IPS-20b (cell line): ENCODE data around the gene TLX2.
"Not testable (repeated sequence)": the region's sequence is repeated elsewhere in the genome, so short reads cannot be mapped to it uniquely, and the experiment has no call there.

Source experiments
- H3K27ac ChIP-seq: one replicate; pipeline ENCODE4 v1.5.1; 2013; ENCODE audit warnings: low read length
- H3K27me3 ChIP-seq: 2 replicates; pipeline ENCODE4 v1.6.1; 2013; ENCODE audit warnings: mild to moderate bottlenecking, low read length, inconsistent platforms; ENCODE audit not compliant: insufficient read depth
- H3K36me3 ChIP-seq: 2 replicates; pipeline ENCODE4 v1.6.1; 2013; ENCODE audit warnings: low read depth, mild to moderate bottlenecking, inconsistent platforms, low read length, moderate library complexity; ENCODE audit not compliant: insufficient read depth
- H3K4me1 ChIP-seq: 2 replicates; pipeline ENCODE4 v1.6.1; 2013; ENCODE audit warnings: mild to moderate bottlenecking, control low read depth, inconsistent platforms, low read length, moderate library complexity; ENCODE audit not compliant: insufficient read depth
- H3K4me3 ChIP-seq: 2 replicates; pipeline ENCODE4 v1.5.1; 2013; ENCODE audit warnings: mild to moderate bottlenecking, low read length, inconsistent platforms
- H3K9ac ChIP-seq: 2 replicates; pipeline ENCODE4 v1.6.1; 2013; ENCODE audit warnings: low read depth, mild to moderate bottlenecking, inconsistent platforms, low read length, moderate library complexity
- H3K9me3 ChIP-seq: 2 replicates; pipeline ENCODE4 v1.6.1; 2013; ENCODE audit warnings: mild to moderate bottlenecking, low read depth, low read length, inconsistent platforms; ENCODE audit not compliant: insufficient read depth

The TLX2 gene

GRCh38 chr2:74483675-74484164, 30.5 kb upstream of the TLX2 start:
- peaks cover 26% of the 10 kb centered on the region for H3K36me3 ChIP-seq
- not testable (repeated sequence) for H3K4me1 ChIP-seq, H3K27me3 ChIP-seq, H3K9me3 ChIP-seq, H3K27ac ChIP-seq
- peak overlapping the region; percentile 96; the same call in 1 of the 2 replicates for H3K9ac ChIP-seq
- H3K4me3 ChIP-seq, result peak overlapping the region; percentile 97

GRCh38 chr2:74486141-74486540, 28.1 kb upstream of the TLX2 start:
- H3K36me3 ChIP-seq, result peaks cover 21% of the 10 kb centered on the region

DNA sequence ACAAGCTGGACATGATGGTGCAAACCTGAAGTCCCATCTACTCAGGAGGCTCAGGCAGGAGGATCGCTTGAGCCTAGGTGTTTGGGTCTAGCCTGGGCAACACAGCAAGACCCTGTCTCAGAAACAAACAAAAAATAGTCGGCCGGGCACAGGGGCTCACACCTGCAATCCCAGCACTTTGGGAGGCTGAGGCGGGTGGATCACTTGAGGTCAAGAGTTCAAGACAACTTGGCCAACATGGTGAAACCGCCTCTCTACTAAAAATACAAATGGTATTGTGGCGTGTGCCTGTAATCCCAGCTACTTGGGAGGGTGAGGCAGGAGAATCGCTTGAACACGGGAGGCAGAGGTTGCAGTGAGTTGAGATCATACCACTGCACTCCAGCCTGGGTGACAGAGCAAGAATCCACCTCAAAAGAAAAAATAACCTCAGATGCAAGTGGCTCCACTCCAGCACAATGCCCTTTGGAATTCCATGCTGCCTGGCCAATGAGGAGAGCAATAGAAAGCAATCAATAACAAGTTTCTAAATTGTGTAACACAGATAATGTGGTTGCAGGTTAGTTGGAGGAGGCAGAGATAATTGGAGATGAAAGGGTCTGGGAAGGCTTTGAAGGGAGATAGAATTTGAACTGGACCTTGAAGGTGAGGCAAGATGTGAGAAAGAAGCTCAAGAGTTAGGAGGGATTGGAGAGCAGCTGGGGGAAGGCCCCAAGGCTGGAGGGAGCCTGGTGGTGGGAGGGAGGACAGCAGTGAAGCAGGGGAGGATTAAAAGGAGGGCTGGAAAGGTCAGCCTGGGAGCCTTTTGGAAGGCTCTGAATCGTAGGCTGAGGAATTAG, 25.4 kb upstream of the TLX2 start:
- no peak overlapping the region for H3K9ac ChIP-seq
- 0 out of 2 replicates have a peak, but pooled peaks cover 3% of the 10 kb centered on the region for H3K27me3 ChIP-seq
- peaks cover 47% of the 10 kb centered on the region for H3K36me3 ChIP-seq
- H3K4me1 ChIP-seq, result no peaks in the 10 kb centered on the region
- no peaks in the 10 kb centered on the region for H3K9me3 ChIP-seq
- H3K4me3 ChIP-seq, result no peak overlapping the region
- H3K27ac ChIP-seq, result no peak overlapping the region

More at GRCh38 chr2:74486141-74486540, 28.1 kb upstream of the TLX2 start:
- no peak overlapping the region for H3K4me3 ChIP-seq
- no peaks in the 10 kb centered on the region; the same call in 1 of the 2 replicates for H3K4me1 ChIP-seq
- no peaks in the 10 kb centered on the region for H3K27me3 ChIP-seq
- no peaks in the 10 kb centered on the region for H3K9me3 ChIP-seq
- H3K9ac ChIP-seq, result no peak overlapping the region
- no peak overlapping the region for H3K27ac ChIP-seq

- Histone ChIP-seq H3K27me3 (peaks cover 12% of the 10 kb centered on the region; the same call in 1 of the 2 replicates), H3K9ac (no peak overlapping the region), H3K4me3 (no peak overlapping the region), H3K36me3 (peaks cover 53% of the 10 kb centered on the region), H3K4me1 (no peaks in the 10 kb centered on the region), H3K9me3 (no peaks in the 10 kb centered on the region), H3K27ac (no peak overlapping the region)
These were observed 24.3 kb upstream of the TLX2 start for GRCh38 chr2:74489906-74490305.

GRCh38 chr2:74491648-74492544, 22.4 kb upstream of the TLX2 start:
- Histone ChIP-seq H3K4me1 (no peaks in the 10 kb centered on the region), H3K9ac (no peak overlapping the region), H3K27ac (no peak overlapping the region)

DNA sequence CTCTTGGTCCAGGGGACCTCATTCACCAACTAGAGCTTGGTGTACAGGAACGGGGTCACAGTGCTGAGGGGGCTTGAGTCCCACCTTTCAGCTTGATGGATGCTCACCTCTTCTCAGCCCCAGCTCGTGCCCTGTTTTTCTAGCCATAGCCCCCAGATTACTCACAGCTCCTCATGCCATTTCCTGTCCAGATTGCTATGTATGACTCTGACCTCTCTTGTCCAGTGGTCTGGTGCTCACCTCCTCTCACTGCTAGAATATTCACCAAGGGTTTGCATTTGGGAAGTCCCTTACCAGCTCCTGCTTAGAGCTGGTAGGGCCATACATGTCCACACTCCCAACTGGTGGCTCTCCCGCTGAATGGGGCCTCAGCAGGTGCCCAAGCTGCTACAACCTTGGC, 20.7 kb upstream of the TLX2 start:
- no peak overlapping the region for H3K4me3 ChIP-seq
- H3K9ac ChIP-seq, result no peak overlapping the region
- H3K9me3 ChIP-seq, result no peaks in the 10 kb centered on the region; the same call in 1 of the 2 replicates
- H3K27me3 ChIP-seq, result peaks cover 49% of the 10 kb centered on the region
- no peak overlapping the region for H3K27ac ChIP-seq
- H3K4me1 ChIP-seq, result no peaks in the 10 kb centered on the region; the same call in 1 of the 2 replicates
- H3K36me3 ChIP-seq, result peaks cover 42% of the 10 kb centered on the region

More at GRCh38 chr2:74491648-74492544, 22.4 kb upstream of the TLX2 start:
- Histone ChIP-seq H3K27me3 (peaks cover 32% of the 10 kb centered on the region), H3K9me3 (no peaks in the 10 kb centered on the region; the same call in 1 of the 2 replicates), H3K36me3 (peaks cover 42% of the 10 kb centered on the region), H3K4me3 (no peak overlapping the region)

- H3K36me3 ChIP-seq, result peaks cover 41% of the 10 kb centered on the region
- H3K27ac ChIP-seq, result no peak overlapping the region
- H3K4me1 ChIP-seq, result no peaks in the 10 kb centered on the region; the same call in 1 of the 2 replicates
- H3K27me3 ChIP-seq, result peaks cover 68% of the 10 kb centered on the region
- peaks cover 2% of the 10 kb centered on the region; the same call in 1 of the 2 replicates for H3K9me3 ChIP-seq
- H3K9ac ChIP-seq, result no peak overlapping the region
- no peak overlapping the region for H3K4me3 ChIP-seq
These were observed 18.8 kb upstream of the TLX2 start for GRCh38 chr2:74495440-74495839.

DNA sequence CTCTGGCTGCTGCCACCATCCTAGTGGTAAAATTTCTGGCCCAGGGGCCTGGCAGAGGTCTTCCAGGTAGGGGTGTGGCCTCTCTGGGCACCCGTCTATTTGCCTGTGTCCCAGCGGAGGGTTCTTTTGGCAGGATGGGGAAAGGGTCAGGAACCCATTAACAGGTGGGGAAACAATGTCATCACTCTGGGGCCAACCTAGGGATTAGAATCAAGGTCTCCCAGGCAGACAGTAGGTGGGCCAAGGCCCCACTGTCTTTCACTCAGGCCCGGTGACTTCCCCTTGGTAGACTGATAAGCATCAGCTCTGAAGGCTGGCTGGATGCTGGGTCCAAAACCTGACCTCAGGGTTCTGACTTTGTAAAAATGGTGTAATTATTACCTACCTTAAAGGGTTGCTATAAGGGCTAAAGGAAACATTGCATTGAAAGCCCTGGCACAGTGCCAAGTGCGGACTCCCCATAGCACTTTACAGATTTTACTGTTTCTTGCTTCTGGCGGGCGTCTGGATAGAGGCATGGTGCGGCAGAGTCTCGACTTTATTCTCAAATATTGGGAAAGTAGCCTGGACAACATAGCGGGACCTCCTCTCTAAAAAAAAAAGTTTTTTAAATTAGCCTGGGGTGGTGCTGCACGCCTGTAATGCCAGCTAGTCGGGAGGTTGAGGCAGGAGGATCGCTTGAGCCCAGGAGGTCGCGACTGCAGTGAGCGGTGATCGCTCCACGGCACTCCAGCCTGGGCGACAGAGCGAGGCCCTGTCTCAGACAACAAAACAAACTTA, 17.1 kb upstream of the TLX2 start:
- Histone ChIP-seq H3K27ac (no peak overlapping the region), H3K9me3 (peaks cover 3% of the 10 kb centered on the region; the same call in 1 of the 2 replicates), H3K4me3 (peak overlapping the region; percentile 66), H3K36me3 (peaks cover 23% of the 10 kb centered on the region), H3K27me3 (peaks cover 85% of the 10 kb centered on the region), H3K4me1 (peaks cover 5% of the 10 kb centered on the region; the same call in 1 of the 2 replicates), H3K9ac (no peak overlapping the region)

GRCh38 chr2:74497777-74498499, 16.3 kb upstream of the TLX2 start:
- H3K36me3 ChIP-seq, result peaks cover 16% of the 10 kb centered on the region
- no peak overlapping the region for H3K27ac ChIP-seq
- peaks cover 3% of the 10 kb centered on the region; the same call in 1 of the 2 replicates for H3K9me3 ChIP-seq
- H3K27me3 ChIP-seq, result peaks cover 93% of the 10 kb centered on the region
- H3K4me3 ChIP-seq, result peak overlapping the region; percentile 66
- no peak overlapping the region for H3K9ac ChIP-seq
- H3K4me1 ChIP-seq, result peaks cover 5% of the 10 kb centered on the region; the same call in 1 of the 2 replicates

DNA sequence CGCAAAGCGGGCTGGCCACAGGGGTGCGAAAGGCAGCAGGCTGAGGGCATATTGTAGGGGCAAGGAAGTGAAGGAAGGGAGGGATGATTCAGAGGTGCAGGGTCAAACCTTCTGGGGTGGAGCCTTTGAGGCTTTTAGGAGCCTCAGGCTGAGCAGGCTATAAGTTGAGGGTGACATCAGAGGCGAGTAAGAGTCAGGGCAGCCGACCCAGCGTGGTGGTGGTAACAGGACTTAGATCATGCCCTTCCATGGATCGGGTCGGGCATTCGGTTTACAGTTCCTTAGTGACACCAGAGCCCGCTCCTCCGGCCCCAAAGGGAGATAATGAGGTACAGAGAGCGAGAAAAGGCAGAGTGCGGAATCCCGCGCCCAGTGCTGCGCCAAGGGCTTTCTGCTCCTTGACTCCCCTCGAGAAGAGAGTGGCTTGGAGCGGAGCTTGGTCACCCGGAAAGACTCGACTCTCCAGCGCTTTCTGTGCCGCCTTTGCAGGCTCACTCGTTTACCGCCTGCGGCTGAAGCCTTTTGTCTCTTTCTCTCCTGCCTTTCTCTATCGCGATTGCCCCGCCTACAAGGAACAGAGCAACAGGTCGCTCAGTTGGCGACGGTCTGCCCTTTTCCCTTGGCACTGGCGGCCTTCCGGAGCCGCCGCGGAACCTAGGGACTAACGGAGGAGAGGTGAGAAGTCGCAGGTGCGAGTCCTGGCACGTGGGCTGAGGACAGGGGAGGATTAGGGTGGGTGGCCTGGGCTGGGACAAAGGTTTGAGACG, 15.6 kb upstream of the TLX2 start:
- H3K9ac ChIP-seq, result 0 out of 2 replicates have a peak overlapping the region, but pooled peaks have one; percentile 6
- peaks cover 8% of the 10 kb centered on the region for H3K36me3 ChIP-seq
- no peak overlapping the region for H3K27ac ChIP-seq
- peaks cover 97% of the 10 kb centered on the region for H3K27me3 ChIP-seq
- peaks cover 3% of the 10 kb centered on the region; the same call in 1 of the 2 replicates for H3K9me3 ChIP-seq
- H3K4me1 ChIP-seq, result peaks cover 5% of the 10 kb centered on the region; the same call in 1 of the 2 replicates
- peak overlapping the region; percentile 66 for H3K4me3 ChIP-seq
